NCI-H226 (cell line): ENCODE data around the gene YPEL1.

ENCODE experiments used
- DNase-seq: peaks from one replicate; pipeline ENCODE4 v3.0.0-alpha.2; 2015

The YPEL1 gene

GRCh38 chr22:21652010-21652546, 83.5 kb downstream of the YPEL1 start:
- peak; percentile 71 for DNase-seq

- DNase-seq: no peak
Measured at GRCh38 chr22:21651521-21652009, 84.0 kb downstream of the YPEL1 start.

- no peak for DNase-seq
Measured at GRCh38 chr22:21650823-21651520, 84.6 kb downstream of the YPEL1 start.

- DNase-seq: no peak
Measured at GRCh38 chr22:21650280-21650679, 85.3 kb downstream of the YPEL1 start.
